Measurements from ENCODE around the gene SLC6A7.
"Not testable (repeated sequence)": the region's sequence is repeated elsewhere in the genome, so short reads cannot be mapped to it uniquely, and the experiment has no call there.

SLC6A7 gene

DNA sequence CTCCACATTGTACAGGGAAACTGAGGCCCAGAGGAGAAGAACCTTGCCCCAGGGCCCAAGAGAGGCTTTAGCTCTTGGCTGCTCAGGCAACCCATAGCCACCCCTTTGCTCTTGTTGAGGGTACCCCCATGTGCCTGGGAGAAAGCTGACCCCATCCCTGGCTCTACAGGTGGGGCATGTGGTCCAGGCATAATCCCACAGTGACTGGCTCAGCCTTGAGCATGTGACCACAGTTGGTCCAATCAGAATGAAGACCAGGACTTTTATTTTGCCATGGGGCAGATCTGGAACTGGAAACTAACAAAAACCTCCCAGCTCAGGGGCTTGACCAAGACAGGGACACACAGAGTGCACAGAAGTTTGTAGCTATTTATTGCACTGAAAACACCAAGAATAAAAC, 29.3 kb downstream of the SLC6A7 start:
- no peak for DNase-seq

DNA sequence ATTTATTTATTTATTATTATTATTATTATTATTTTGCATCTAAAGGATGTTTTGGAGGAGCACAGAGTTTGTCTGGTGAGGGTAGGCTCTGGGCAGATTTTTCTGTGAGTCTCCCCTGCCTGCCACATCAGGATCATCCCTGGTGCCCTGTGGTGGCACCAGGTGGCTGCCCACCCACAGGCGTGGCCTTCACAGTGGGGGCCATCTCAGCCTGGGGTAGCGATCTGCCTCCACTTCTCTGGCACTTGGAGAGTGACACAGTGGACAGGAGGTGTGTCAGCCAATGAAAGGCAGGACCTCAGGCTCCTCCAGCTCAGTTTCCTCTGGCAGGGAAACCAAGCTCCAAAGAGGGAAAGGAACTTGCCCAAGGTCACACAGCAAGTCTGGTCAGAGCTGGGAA, 30.0 kb downstream of the SLC6A7 start:
- DNase-seq: no peak

DNA sequence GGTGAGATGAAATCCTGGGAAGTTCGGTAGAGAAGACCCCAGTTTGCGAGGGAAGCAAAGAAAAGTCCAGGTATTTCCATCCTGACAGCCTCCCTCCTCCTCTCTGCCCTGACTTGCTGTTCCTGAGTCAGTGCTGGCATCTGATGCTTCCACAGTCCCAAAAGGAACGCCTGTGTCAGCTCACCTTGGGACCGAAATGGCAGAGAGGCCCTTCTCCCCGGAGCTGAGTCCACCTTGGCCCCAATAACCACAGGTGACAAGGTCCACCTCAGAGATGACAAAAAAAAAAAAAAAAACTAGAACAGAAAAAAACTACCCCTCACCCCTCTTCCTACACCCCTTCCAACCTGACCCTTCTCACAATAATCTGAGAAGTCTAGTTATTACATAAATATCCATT, 31.6 kb downstream of the SLC6A7 start:
- no peak for DNase-seq

DNA sequence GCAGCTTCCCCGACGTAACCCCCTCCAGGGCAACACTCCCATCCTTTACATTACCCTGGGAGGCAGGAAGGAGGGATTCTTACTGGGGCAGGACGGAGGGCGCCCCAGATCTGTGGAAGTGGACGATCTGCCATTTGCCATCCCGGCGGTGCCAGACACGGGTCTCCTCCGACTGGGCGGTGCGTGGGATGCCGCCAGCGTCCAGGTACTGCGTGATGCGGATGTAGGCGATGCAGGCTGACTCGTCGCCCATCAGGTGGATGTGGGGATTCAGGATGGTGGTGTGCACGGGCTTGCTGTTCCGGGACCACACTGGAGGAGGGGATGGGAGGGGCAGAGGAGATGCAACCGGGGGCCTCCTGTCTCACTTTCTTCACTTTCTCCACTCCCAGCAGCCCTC, 33.0 kb downstream of the SLC6A7 start:
- DNase-seq: no peak

DNA sequence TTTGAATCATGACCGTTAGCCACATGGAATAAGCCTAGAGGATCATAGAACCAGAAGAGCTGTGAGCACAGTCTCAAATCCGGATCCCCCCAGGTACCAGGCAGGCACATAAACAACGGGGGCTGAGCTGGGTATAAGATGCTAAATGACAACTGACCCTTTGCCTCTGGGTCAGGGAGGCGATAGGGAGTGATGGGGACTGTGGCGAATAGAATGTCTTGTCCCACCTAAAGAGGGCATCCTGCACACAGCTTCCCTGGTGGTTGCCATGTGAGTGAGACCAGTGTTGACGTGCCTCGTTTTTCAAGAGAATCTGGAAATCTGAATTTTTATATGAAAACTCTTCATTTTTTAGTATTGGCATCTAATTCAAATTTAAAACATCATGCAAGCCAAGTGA, 33.6 kb downstream of the SLC6A7 start:
- no peak for DNase-seq

DNA sequence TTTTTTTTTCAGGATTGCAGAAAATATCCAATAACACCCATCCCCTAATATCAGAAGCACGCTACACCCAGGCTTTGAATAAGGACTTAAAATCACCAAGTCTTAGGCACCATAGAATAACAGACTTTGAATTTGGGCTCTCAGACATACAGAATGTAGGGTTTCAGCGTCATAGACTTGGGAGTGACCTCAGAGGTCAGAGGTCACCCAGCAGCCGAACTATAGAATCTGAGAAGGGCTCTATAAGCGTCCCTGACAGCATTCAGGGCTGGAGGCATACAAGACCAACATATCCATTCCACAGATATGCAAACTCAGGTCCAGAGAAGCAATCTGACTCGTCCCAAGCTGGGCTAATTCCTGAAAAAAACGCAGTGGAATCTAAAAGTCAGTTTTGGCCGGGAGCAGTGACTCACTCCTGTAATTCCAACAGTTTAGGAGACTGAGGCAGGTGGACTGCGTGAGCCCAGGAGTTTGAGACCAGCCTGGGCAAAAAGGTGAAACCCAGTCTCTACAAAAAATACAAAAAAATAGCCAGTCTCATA, 34.7 kb downstream of the SLC6A7 start:
- no peak for DNase-seq

DNA sequence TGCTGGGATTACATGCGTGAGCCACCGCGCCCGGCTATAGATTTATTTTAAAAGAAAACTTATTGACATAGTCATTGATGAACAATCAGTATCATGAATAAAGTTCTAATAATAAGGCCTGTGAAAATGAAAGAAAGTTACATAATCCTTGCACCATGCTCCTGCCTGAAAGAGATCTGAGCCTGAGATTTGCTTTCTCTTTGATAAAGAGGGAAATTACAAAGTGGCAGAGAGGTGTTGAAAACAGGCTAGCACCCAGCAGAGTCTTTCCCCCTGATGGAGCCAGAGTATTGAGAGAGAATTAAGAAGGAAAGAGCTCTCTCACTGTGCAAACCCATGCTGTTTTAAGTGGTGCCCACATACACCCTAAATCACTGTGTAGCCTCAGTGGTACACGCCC, 37.2 kb downstream of the SLC6A7 start:
- DNase-seq: no peak

DNA sequence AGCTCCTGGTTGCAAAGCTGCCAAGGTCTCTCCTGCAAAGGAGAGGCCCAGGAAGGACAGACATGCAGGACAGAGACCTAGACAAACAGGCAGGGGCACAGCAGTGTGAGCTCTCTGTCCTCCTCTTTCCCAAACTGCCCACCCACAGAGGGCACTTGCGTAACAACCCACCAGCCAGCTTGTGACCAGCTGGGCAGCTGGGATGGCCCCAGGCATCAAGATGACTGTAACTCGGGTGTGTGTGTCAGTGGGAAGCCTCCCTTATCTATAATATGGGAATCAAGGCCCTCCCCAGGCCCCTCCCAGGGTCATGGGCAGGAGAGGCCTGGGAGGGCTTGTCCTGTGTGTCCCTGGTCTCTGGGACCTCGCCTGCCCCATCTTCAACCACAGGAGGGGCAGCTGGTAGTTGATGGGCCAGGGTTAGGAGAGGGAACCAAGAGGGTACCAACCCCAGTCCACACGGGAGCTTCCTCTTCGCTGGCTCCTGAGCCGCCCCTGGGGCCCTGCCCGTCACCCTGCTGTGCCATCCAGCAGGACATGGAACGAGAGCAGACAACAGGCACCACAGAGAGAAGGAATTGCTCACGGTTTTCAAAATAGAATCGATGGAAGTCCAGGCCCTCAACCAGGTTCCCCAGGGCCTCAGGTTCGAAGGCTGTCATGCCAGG, 37.9 kb downstream of the SLC6A7 start:
- DNase-seq: no peak

DNA sequence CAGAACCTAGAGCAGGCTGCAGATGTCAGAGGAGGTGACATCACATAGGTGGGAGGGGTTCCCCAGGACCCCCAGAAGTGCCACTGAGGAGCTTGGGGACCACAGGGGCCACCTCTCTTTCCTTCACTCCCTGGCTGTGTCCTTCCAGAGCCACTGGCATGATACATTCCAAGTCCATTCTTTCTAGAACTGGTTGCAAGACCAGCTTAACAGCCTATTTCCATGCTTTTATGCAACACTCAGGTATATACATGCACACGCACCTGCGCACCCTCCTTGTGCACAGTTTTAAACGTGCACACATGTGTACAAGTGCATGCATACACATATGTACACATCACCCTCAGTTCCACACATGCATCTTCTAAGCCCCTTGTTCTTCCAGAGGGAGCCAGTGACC, 39.7 kb downstream of the SLC6A7 start:
- DNase-seq: no peak

DNA sequence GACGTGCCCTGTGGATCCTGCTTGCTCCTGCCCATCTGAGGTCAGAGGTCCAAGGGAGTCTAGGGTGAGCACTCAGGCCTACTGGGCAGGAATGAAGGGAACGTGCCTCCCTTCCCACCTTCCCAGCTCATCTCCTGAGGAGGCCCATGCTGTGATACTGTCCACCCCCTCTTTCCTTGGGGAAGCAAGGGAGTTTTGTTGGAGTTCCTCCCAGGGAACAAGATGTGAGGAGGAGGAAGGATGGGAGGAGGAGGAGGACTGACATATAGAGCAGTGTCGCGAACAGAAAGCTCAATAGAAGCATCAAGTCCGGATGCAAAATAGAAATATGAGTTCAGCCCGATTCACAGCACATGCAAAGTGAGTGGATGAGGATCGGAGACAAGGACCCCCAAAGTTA, 41.0 kb downstream of the SLC6A7 start:
- DNase-seq: no peak

DNA sequence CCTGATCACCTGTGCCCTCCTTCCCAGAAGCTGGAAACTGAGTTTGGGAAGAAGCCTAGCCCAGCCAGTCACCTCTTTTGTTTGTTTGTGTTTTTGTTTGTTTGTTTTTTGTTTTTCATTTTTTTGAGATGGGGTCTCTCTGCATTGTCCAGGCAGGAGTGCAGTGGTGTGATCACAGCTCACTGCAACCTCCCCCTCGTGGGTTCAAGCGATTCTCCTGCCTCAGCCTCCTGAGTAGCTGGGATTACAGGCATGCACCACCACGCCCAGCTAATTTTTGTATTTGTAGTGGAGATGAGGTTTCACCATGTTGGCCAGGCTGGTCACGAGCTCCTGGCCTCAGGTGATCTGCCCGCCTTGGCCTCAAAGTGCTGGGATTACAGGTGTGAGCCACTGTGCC, 43.8 kb downstream of the SLC6A7 start:
- not testable (repeated sequence) for DNase-seq

DNA sequence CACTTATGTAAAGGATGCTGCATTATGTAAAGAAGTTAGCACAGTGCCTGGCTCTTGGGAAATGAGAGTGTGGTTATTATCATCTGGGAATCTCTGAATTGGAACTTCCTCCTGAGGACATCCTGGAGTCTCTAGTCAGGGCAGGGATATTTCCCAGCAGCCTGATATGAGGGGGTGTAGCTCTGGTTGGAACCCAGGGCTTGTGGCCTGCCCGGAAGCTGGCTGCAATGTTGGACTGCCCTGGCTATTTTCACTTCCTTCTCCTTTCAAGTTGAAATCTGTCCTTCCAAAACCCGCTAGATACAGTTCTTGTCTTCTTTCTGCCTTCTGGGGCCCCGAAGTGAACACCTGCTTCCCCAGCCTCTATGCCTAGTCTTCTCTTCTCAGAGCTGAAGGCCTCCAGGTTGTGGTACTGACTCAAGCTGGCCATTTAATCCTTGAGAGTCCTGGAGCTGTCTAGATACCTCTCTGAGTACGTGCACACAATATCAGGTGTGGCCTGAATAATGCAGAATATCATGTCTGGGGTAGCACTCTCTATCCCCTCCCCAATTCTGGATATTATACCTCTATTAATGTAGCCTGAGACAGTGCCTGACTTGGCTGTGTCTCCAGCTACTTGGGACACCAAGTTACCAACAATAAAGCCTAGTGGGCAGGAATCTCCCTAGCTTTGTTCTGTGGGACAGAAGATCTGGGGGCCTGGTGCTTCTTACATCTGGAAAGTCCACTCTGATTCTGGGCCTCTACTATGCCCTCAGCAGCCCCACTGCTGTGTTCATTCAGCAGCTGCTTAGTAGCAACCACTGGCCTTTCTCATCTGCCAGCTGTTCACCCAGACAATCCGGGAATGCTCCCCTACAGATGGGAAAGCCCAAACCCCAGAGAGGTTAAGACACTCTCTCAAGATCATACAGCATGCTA, 45.0 kb downstream of the SLC6A7 start:
- DNase-seq: no peak

DNA sequence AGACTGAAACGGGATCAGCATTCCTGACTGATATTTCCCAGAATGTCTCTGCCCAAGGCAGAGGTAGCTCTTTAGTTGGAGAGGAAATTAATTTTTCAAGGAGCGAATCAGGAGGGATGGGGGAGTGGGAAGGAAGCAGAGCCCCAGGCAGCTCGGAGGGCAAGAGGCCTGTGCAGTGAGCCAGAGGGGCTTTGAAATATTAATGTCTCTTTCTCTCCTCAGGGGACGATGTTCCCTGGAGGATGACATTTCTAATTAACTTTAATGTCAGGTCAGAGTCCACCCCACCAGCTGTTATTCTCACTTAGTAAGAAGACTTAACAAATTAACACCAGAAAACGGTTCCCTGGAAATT, 45.6 kb downstream of the SLC6A7 start:
- DNase-seq: no peak

DNA sequence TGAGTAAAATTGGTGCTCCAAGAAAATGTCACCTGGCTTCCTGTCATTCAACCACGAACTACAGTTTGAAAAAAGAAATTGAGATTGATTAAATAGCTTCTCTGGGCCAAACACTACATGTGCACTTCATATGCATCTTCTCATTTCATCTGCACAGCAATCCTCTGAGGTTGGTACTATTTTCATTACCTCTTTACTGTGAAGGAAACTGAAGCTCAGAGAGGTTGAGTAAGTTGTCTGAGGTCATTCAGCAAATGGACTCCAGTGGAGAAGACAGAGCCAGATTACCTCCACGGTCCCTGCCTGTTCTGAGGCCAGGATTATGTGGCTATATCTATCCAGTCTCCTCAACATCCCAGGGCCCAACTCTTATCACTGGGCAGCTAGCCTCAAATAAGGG, 46.5 kb downstream of the SLC6A7 start:
- no peak for DNase-seq

DNA sequence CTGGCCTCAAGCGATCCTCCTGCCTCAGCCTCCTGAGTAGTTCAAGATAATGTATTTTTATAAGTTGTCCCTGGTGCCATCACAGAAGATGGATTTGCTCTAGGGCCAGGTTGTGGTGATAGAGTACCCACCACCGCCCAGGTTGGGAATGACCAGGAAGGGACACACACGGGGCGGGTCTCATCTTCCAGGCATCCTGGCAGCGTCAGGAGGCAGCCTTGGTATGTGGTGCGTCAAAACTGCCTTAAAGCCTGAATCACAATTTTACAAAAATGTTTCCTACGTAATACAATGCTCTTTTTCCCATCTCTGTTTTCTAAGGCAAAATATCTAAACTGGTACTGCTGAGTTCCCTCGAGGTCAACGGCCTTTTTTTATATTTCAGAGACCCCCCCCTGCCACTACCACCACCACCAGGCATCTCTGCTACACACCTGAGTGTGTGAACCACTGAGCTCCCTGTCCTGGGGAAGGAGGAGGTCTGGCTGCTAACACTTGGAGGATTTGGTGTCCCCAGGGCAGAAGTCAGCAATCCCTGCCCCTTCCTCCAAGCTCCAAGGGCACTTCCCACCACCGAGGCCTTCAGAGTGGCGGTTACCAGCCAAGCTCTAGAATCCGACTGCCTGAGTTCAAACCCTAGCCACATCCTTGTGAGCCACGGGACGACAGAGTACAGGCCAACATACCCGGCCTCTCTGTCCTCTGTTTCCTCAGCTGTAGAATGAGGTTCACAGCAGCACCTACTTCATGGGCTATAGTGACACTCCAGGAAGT, 47.3 kb downstream of the SLC6A7 start:
- DNase-seq: no peak

DNA sequence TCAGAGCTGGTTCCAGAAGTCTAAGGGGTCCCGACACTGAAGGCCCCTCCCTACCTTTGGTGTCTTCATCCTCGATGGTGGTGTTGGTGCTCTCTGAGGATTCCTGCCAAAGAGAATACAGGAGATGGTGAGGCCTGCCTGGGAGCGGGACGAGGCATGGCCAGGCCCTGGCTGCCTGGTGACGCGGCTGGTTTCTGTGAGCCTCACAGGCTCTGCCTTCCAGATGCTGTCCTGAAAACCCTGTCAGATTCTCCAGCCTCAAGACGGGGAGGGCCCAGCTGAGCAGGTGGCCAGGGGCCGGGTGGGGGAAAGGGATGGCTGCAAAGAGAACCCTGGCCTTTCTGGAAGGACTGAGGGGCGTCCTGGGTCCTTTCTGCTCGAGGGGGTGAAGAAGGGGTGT, 48.8 kb downstream of the SLC6A7 start:
- DNase-seq: no peak

DNA sequence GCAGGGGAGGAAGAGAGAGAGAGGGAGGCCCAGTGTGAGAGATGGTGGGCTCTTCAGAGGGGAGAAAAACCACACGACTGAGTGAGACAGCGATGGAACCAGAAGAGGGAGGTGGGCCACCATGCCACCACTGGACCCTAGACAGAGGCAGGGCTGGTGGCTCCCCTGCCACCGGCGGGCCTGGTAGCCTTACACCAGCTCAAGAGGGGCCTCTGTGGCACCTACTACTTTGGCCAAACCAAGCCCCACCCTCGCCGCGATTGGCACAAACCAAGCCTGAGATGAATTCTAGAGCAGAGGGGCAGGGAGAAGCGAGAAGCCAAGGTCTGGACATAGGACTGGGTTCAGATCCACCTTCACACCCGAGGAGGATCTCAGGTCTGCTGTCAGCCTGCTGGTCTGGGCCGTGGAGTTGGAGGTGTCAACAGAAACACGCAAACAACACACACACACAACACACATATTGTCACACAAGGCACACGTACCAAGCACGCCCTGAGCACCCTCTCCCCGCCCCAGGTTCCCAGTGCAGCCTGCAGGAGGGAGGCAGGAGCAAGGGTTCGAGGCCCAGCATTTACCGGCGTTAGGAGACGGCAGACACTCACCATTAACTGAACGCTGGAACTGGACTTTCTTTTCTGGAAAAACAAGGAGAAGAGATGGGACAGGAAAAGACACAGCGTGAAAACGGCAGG, 49.4 kb downstream of the SLC6A7 start:
- no peak for DNase-seq

DNA sequence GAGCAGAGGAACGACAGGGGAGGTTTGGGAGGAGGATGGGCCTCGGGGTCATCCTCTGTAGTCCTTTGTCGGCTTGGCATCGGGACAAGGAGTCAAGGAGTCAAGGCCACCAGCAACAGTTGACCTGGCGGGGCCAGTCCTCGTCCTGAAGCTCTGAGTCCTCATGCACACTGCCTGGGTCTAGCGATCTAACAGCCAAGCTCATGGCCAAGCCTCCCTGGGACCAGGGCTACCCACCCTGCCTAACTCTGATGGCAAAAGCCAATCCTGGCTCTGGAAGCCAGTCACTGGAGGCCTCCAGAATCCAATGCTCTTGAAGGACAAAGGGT, 49.9 kb downstream of the SLC6A7 start:
- no peak for DNase-seq

DNA sequence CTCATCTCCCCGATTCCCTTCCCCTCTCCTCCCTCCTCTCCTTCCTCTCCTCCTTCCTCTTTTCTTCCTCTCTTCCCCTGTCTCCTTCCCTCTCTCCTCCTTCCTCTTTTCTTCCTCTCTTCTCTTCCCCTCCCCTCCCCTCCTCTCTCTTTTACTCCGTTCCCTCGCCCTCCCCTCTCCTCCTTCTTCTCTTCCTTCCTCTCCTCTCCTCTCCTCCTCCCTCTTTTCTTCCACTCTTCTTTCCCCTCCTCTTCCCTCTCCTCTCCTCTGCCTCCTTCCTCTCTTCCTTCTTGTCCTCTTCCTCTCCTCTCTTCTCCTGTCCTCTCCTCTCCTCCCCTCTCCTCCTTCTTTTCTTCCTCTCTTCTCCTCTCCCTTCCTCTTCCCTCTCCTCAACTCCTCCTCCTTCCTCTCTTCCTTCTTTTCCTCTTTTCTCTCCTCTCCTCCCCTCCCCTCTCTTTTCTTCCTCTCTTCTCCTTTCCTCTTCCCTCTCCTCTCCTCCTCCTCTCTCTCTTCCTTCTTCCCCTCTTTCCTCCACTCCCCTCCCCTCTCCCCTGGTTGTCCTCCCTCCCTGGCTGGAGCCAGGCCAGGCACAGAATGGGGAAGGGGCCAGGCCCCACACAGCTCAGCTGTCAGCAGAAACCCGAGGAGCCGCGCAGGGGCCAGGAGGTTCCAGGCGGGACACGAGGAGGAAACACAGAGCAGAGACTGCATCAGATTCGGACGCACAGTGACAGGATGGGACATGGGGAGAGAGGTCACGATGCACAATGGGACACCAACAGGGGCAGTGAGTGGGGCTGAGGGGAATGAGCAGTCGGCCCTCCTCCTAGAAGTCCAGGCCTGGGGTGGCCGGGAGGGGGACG, 51.7 kb downstream of the SLC6A7 start:
- no peak for DNase-seq

DNA sequence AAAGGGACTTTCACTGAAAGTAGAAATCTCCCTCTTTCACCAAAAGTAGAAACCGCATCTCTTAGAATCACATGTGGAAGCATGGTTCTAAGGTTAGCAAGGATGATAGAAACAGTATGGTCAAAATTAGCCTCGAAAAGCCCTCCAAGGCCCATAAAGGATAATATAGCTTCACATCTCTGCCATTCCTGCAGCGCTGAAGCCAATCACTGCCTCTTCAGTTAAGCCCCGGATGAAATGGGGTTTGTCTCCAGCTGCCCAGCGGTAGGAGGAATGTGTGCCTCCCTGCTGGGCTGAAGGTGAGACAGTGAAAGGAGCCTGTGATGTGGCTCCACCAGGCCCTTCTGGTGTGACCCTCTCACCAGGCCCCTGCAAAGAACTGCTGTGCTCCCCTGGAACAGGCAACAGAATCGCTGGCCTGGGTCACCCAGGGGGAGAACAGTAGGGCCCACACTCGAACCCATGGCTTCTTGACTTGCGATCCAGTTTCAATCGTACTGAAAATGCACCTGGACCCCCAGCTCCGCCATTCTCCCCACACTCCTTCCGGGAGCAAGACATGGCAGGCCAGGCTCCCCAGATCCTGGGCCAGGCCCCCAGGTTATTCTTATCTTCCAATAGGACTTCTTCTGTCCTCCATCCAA, 52.5 kb downstream of the SLC6A7 start:
- no peak for DNase-seq

DNA sequence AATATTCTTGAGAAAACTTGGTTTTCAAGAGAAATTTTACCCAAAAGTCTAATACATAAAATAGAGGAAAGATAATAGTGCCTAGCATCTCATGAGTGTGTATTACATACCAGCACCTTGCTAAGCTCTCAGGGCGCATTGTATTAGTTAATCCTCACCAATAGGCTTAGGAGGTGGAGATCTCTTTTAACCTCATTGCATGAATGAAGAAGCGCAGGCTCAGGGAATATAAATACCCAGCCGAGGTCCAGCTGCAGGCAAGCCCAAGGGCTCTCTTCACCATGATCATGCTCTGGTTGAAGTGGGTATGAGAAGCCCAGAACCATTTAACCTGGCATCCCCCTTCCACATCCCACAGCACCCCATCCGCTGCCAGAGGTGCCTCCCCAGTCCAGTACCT, 53.7 kb downstream of the SLC6A7 start:
- DNase-seq: no peak

DNA sequence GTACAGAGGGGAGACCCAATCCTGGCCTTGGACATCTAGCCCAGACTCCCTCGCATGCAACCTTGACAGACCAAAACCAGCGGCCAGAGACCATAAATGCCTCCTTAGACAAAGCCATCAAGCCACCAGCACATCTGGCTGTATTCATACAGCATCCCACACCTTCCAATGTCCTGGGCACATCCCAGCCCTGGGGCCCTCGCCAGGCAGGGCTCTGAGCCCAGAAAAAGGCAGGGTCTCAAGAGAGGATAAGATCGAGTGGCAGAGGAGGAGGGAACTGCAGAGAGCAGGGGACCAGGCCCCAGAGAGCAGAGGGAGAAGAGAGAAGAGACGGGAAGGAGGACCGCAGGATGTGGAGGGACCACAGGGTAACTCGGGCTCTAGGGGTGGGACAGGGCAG, 54.3 kb downstream of the SLC6A7 start:
- DNase-seq: no peak

Data from CD4-positive, alpha-beta T cell treated with Interleukin-17A for 1 hour (primary cell).